HG02870 (cell line): ENCODE data around the gene SFR1.

ENCODE experiments used
- ATAC-seq: cut with Tn5 transposase; IDR thresholded peaks from one replicate; pipeline ENCODE4 v1.9.1; 2021; ENCODE audit warnings: mild to moderate bottlenecking, moderate library complexity; ENCODE audit not compliant: unreplicated experiment

The SFR1 gene

DNA sequence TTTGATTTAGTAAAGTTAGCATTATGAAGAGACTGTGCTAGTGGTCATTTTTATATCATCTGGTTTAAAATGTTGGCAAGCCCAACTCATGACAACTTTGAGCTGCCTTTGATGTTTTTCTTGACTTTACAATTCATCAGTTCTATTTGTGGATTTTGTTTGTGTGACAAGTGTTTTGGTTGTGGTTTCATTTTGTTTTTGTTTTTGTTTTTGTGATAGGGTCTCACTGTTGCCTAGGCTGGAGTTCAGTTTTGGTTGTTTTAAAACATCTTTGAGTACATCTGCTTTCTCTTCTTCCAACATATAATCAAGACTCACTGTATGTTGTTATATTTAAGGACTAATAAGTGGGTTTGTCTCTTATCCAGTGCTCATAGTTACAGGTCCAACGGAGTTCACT is 17.6 kb upstream of the SFR1 start:
- no peak for ATAC-seq

DNA sequence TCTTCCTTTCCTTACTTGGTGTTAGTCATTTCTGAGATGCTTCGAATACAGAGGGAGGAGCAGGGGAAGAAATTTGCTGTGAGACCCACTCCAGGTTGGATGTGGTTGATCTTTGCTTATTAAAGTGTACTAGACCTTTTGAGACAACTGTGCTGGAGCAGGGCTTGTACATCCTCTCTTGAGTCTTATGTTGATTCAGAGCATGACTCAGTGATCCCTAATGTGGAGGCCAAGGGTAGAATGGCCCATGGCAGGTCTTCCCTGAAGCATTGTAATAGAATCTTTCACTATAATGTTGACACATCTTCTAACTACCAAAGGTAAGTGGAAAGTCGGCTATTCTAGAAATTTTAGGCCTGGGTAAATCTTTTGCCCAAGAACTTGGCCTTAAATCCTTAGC is 17.0 kb upstream of the SFR1 start:
- no peak for ATAC-seq

DNA sequence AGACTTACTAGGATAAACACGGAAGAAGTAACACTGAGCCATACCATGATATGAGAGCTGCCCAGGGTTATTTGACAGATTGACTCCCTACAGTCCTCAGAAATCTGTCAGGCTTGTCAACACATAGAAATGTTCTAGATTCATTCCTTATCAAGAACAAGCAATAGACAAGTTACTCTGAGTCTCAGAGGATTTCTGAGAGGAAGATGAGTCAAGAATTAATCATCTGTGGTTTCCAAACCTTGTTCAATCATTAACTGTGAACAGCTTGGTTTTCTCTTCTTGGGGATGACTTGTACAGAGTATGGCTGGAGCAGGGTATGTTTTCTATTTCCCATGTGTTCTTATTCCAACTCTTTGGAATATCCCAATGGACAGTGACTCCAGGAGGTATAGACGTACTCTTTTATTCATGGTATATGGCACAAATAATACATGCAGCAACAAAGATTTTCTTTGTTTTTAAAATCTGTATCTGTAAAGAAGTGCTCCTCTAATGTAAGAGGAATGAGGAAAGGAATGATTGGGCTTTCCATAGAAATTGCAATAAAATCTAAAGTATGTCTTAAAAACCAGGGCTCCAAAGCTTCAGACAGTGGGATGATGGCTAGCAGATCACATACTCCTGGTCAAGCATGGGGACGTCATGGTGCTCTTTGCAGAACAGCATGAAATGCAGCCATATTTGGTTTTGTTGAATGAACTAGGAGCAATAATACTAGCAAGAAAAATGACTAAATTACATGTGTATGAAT is 11.9 kb upstream of the SFR1 start:
- peak; percentile 58 for ATAC-seq

DNA sequence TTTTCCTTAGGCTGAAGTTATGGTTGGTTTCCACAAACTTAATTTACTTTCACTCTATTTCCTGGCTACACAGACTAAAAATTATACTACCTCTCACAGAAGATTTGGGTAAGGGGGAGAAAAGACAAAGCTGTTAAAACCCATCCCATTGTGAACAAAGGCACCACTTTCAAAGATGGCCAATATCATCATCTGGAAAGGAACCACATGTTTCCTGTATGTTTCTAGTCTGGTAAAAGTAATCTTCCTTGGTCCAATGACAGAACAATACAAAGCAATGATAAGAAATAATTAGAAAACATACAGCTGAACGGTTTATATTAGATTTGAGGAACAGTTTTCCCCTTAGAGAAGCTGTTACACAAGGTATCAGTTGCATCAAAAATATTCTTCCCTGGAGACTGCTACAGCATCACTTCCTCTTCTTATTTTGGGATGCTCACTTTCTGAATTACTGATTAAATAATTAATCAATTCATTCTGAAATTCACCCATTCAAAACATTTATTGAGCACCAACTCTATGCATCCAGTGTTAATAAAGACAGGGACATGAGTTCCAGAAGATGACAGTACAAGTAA is 8.5 kb upstream of the SFR1 start:
- ATAC-seq, result no peak

DNA sequence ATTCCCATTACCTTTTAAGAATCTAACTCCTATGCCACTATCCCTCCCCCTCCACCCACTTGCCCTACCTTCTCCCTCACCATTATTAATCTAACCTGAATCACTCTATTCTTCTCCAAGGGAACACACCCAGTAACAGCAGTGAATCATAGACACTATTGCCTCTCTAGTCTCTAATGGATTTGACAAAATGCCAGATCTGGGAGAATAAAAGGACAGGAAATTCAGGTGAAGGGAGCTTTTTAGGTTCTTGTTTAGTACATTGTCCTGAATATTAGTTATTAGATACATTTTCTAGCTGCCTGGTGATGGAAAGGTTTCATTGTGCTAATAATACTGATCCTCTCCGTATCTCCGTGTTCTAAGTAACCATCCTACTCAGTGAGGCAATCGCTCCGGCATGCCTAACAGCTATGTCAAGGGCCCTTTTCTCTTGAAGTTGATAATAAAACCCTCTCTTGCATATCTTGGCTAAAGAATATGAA is 4.1 kb upstream of the SFR1 start:
- no peak for ATAC-seq

DNA sequence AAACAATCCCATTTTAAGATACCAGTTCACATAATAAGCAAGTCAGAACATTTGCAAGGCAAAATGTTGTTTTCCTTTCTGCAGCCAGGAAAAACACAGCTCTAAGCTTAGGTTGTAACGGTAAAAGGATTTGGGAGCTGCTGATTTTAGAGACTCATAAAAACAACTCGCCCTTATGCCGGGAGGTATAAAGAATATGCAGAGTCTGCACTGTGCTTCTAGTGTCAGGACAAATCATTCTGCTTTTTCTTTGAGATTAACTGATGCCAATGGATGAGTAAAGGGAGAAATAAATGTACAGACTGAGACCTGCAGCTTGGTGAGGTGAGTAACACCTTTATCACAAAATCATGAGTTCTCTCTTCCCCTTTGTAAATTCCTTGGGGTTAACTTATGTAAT is 2.0 kb upstream of the SFR1 start:
- ATAC-seq, result no peak

DNA sequence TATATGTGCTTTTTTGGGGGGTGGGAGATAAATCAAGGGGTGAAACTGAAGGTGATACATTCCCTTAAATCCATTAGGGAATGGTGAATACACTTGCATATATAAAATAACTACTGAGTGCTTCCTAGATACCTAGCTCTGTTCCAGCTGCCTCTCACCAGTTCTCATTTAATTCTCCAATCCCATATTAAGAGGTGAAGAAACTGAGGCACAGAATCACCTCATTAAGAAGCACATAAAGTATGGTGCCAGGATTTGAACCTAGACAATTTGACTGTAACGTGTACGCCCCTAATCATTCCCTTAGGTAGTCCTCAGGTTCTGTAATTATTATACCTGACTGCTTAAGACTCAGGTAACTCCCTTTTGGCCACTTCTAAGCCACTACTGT is 1.5 kb upstream of the SFR1 start:
- no peak for ATAC-seq

DNA sequence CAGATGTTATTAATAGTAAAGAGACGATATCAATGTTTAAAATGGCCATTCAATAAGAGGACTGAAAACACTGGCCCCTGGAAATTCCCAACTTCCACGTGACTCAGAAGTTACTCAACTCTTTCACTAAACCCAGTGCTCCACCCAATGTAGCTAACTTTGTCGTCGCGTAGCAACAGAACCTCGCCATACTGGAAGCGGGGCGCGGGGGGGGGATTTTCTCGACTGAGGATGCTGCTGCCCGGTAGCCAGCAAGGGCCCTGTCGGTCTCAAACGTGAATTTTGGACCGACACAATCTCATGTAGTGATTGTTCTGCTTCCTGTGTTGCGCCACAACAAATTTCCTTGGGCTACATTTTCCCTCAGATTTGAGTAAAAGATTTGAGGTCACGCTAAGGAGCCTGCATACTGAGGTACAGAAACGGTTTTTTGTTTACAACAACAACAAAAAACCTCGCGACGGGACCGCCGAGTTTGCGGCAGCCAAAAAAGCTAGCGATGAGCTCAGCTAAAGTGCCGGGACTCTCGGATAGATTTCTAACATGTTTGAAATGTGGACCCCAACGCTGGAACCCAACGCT is 977 bp upstream of the SFR1 start:
- peak; percentile 29 for ATAC-seq

DNA sequence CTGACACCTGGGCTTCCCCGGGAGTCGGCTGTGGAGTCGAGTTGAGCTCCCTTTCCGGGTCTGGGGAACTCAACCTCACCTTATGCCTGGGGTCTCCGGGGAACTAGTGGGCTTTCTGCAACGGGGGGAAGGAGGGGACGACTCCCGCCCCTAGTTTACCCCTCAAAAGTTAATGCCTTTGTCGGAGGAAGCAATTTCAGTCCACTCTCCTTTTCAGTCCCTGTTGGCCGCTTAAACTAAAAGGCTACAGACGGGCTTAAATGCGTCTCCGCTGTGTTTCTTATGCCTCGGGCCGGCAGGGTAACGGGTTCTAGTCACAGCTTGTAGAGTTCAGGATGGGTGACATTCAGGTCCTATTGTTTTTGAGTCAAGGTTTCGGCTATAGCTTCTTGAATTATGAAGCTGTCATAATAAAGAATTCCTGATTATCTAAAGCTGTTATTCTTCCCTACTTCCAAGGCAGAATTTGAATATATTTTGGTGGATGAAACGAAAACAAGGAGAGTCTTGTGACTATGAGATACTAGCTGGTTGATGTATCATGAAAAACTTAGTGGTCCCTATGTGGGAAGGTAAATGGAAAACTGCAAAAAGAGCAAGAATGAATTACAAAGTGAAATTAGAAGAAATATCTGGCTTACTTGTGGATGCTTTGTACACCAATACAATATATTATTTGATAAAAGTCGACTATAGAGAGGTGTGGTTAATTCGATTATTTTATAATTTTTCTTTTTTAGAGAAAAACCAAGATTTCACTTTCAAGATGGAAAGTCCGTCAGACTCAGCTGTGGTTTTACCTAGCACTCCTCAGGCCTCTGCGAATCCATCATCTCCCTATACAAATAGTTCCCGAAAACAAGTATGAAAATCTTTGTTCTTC is 495 bp downstream of the SFR1 start:
- peak; percentile 1 for ATAC-seq

DNA sequence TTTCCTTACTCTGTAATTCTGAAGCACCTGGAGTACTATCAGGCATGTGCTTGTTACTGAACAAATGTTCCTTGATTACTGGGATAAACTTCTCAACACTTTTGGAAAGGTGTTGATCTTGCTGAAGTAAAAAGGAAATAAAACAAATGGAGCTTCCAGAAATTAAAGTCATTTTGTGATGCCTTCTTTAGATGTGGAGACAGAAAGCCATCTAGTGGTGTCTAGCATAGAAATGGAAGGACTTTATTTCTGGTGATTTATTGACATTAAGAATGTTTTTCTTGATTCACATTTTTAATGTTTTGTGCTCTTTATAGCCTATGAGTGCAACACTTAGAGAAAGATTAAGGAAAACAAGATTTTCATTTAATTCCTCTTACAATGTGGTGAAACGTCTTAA is 1.4 kb downstream of the SFR1 start:
- no peak for ATAC-seq

DNA sequence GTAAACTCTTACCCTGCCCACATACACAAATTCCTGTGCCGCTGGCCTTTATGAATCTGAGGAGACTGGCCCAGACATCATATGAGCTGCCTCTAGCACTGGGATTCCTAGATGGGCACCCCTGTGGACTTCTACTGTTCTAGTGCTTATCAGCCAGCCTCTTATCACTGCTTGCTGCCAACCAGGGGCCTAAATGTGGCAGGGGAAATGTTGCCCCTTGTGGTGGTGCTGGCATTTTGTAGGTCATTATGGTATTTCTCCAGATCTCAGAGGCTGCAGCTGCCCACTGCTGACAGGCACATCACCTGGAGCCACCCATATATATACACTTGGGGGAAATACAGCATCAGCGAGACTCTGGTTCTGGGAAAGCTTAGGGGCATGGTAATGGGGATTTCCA is 5.4 kb downstream of the SFR1 start:
- ATAC-seq, result no peak

DNA sequence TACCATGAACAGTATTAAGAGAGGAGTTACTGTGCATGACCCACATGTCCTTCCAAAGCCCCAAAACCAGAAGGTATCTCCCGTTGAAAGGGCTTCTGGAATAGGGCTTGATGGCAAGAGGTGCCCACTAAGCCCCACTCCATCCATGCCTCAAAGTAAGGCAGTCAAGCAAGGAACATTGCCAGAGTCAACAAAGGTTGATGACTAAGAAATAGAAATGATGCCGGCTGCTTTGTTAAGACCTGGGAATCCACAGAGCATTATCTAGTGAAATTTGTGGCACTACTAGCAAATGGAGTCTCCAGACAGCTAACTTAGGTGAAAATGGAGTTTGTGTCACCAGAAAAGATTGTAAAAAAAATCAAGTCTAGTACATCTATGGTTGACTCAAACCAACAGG is 6.2 kb downstream of the SFR1 start:
- ATAC-seq, result no peak

DNA sequence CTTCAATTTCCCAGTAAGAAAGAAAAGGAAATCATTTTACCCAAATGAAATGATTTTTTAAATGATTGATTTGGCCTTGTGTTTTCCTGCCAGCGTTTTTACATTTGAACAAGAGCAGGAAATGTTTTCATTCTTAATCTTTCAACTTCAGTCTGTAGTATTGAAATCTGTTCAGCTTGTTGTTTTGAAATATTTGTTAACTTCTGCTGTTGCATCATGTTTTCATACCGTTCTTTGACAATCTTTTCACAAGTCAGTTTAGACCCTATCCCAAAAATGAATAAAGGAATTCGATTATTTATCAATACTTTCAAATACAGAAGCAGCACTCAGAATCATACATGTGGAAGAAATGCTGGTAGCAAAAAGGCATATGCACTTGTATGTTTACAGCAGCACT is 8.1 kb downstream of the SFR1 start:
- no peak for ATAC-seq

DNA sequence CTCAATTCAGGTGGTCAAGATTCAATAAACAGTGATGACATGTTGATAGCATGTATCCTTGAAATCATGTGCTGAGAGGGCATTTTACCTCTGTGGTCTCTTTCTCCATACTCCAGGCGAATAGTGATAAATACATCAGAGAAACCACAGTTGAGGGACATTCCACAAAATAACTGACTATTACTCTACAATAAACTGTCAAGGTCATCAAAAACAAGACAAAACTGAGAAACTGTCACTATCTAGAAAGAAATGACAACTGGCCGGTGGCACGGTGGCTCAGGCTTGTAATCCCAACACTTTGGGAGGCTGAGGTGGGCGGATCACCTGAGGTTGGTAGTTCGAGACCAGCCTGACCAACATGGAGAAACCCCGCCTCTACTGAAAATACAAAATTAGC is 16.2 kb downstream of the SFR1 start:
- ATAC-seq, result no peak

DNA sequence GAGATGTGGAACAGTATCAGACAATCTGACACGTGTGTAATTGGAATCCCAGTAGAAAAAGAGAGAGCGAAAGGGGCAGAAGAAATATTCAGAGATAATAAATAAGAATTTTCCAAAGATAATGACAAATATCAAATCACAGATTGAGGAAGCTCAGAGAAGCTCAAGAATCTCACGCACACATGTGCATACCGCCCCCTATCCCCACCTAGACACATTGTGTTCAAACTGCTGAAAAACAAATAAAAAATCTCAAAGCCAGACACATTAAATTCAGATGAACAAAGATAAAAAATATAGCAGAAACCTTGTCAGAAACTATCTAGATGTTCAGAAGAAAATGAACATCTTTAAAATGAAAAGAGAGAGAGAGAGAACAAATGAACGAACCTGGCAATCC is 17.2 kb downstream of the SFR1 start:
- no peak for ATAC-seq

DNA sequence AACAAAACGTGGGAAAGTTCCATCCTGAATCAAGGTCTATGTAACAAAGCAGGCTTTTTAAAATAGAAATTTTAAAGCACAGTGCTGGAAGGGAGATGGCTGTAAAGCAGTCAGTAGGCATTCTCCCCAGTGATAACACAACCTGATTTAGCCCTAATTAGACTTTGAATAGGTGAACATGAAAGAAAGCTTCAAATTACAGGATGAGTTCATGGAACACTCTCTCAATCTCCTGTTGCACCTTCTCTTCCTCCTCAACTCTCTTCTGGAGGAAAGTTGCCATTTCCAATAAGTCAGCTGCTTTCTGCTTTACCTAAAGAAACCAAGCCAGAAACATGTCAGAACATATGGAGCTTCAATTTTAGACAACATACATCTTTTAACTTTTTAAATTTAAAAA is 20.1 kb downstream of the SFR1 start:
- no peak for ATAC-seq

DNA sequence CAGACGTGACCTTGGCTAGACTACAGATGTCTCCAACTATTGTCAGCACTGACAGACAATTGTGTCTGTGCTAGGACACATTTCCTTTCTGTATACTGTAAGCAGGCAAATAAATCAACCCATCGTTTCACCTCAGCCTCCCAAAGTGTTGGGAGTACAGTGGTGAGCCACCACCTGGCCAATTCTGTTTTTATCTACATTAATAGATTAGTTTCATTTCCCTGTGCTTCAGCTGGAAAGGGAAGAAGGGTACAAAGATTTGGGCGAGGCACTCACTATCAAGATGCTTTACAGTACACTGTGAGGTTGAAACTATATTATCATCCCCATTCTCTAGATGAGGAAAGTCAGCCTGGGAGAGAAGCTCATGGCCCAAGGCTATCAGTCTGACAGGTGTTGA is 21.9 kb downstream of the SFR1 start:
- ATAC-seq, result no peak

DNA sequence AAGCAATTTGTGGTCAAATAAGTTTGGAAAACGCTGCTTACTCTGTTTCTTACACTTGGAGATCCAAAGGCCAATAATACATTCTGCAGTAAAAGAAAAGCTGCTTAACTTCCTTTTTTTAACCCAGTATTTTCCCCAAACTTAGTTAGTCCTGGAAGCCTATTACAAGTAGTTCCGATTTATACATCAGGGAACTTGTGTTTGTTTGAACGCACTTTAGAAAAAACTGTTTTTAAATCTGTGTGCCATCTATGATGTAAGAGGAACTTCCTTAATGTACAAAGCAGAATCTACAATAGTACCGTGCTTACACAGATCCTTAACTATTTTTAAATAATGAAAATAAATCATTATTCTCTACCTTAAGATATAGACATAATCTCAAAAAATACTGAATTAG is 23.0 kb downstream of the SFR1 start:
- no peak for ATAC-seq

DNA sequence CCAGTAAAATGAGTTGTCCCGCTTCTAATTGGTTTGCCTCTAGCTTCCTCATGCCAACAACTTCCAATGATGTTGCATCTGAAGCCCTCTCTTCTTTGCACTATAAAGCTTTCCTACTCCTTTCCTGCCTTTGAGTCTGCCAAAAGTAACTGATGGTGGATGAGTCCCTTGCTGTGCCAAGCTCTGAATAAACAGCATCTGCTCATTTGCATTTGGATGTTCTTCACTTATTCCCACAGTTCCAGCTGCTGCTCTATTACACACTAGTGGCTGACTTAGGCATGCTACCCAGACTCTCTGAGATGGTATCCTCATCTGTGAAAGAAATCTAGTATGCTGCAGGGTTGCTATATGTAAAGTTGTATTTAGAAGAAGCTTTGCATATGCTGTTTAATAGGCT is 24.9 kb downstream of the SFR1 start:
- no peak for ATAC-seq

DNA sequence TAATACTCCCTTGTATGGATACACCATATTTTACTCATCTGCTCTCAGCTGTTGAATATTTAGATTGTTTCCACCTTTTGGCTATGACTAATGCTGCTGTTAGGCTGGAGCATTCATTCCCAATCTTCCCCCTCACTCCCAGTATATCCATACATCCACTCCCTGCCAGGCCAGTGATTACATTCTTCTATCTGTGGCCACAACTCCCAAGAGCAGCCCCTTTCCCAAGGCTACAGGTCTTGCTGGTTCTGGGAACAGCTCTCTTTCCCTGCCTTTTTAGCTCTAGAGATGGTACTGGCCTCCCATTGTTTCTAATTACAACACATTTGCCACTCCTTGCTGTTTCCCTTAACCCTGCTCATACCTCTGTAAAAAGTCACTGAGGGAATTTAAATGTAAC is 28.2 kb downstream of the SFR1 start:
- ATAC-seq, result no peak

DNA sequence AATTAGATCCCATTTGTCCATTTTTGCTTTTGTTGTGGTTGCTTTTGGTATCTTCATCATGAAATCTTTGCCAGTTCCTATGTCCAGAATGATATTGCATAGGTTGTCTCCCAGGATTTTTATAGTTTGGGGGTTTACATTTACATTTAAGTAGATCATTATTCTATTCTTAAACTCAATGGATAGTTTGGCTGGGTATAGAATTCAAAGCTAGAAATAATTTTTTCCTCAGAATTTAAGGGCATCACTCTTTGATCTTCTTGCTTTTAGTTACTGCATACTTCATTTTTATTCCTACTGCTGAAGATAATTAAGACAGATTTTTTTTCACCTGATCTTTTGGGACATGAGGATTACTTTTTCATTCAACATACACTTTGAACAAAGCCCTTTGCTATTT is 29.8 kb downstream of the SFR1 start:
- no peak for ATAC-seq

DNA sequence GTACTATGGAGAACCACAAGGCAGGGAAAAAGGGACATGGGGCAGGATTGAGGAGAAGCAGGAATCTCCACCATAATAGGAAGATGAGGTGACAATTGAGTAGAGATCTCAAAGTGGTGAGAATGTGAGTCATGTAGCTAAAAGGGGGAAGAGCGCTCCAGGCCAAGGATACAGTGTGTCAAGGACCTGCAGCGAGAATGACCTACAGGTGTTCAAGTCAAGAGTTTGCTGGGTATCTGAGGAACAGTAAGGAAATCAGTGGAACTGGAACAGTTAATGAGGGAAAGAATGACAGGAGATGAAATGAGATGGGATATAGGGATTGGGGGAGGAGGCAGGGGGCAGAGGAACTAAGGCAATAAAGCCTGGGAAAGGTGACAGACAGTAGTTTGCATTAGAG is 33.6 kb downstream of the SFR1 start:
- no peak for ATAC-seq
